ENCODE data around the gene ERCC6L2. TPM values are rescaled to one million over a fixed set of nuclear protein-coding genes. Genes with fewer than 3 reads are reported as not detected.

Gene ERCC6L2, protein sequence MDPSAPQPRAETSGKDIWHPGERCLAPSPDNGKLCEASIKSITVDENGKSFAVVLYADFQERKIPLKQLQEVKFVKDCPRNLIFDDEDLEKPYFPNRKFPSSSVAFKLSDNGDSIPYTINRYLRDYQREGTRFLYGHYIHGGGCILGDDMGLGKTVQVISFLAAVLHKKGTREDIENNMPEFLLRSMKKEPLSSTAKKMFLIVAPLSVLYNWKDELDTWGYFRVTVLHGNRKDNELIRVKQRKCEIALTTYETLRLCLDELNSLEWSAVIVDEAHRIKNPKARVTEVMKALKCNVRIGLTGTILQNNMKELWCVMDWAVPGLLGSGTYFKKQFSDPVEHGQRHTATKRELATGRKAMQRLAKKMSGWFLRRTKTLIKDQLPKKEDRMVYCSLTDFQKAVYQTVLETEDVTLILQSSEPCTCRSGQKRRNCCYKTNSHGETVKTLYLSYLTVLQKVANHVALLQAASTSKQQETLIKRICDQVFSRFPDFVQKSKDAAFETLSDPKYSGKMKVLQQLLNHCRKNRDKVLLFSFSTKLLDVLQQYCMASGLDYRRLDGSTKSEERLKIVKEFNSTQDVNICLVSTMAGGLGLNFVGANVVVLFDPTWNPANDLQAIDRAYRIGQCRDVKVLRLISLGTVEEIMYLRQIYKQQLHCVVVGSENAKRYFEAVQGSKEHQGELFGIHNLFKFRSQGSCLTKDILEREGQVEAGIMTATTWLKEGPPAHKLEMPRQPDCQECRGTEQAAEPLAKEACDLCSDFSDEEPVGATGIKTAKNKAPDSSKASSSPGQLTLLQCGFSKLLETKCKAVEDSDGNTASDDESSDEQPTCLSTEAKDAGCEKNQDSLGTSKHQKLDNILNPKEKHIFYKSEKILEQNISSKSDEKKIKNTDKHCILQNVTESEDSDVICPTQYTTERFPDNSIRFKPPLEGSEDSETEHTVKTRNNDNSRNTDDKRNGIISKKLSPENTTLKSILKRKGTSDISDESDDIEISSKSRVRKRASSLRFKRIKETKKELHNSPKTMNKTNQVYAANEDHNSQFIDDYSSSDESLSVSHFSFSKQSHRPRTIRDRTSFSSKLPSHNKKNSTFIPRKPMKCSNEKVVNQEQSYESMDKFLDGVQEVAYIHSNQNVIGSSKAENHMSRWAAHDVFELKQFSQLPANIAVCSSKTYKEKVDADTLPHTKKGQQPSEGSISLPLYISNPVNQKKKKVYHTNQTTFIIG (N-terminal part only)
- 27.2 and 30.0 TPM in 2 replicates for total RNA-seq (2014; rRNA removed; shearing (Covaris generic))

- peak; percentile 98 for DNase-seq (ENCODE audit: low spot score)
Observed at GRCh38 chr9:95875305-95876137, at the start of gene ERCC6L2. TSS of gene ERCC6L2 (plus strand) at chr9:95875691. CDS start at chr9:95876039, 348 bp downstream.

GRCh38 chr9:95826183-95826838, 49.2 kb upstream of the ERCC6L2 start:
- no peak for DNase-seq (ENCODE audit: low spot score)

DNA sequence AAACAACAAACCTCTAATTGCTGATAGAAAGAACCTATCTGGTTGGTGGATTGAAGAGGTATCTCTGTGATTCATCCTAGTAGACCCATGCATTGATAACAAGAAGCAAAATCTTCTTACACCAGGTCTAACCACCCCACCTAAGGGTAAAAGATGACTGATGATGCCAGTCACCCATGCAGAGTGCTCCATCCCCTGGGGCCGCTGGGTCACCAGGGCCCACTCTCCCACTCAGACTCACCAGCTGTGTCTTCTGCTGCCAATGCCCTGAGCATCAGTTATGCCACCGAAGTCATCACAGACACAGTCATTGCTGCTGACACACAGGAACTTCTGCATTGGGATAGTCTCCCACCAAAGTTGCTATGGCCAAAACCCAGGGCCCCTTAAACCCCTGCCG, 44.7 kb upstream of the ERCC6L2 start:
- DNase-seq (ENCODE audit: low spot score): no peak

GRCh38 chr9:95831810-95832209, 43.7 kb upstream of the ERCC6L2 start:
- DNase-seq (ENCODE audit: low spot score): no peak

GRCh38 chr9:95833546-95834178, 41.8 kb upstream of the ERCC6L2 start:
- DNase-seq (ENCODE audit: low spot score): no peak

- no peak for DNase-seq (ENCODE audit: low spot score)
Observed at GRCh38 chr9:95834281-95834907, 41.1 kb upstream of the ERCC6L2 start.

- no peak for DNase-seq (ENCODE audit: low spot score)
Observed at GRCh38 chr9:95835393-95835792, 40.1 kb upstream of the ERCC6L2 start.

DNA sequence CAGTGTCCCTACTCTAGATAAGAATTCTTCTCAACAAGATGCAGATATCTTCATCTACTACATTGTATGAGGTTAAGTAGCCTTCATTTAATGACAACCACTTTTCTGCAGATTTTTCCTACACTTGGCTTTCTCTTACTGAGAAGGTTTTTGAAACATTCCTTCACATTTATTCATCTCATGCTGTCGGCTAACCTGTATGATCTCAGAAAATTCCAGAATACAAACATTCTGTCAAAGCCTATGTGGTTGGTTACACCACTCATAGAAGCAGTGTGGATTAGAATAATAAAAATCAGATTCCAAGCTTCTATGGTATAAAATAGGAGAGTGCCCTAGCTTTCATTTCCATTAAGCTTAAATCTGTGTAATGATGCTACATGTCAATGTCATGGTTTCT, 39.4 kb upstream of the ERCC6L2 start:
- DNase-seq (ENCODE audit: low spot score): no peak

DNA sequence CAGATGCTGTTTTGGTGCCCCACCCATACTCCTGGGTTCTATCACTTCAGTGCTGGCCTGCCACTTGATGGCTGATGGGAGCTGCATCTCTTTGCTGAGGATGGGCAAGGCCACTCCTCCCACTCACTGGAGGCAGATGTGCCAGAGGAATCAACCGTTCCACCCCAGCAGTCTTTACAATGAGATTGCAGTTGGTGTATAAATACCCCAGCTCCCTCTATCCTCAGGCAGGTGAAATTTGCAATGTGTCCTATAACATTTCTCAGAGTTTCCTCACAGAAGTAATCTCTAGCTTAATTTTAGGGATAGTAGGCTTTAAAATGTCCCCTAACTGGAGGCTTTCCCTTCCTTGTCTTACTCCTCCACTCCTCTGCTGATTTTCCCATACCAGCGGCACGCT, 36.5 kb upstream of the ERCC6L2 start:
- DNase-seq (ENCODE audit: low spot score): no peak

DNA sequence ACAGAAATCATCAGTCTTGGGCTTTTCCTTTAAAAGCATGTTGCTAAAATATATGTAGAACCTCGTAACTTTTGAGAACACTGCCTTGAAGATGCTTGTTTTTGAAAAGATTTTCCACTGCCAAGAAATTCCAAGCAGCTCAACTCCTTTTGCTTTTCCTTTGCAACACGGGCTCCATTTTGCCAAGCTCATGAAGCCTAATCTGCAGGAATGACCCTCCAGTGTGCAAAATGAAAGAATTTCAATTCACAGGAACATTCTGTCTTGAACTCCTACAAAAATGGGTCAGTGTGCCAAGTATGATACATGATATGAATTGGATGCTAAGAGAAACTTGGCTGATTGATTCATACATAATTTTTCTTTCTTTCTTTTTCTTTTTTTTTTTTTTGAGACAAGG, 35.4 kb upstream of the ERCC6L2 start:
- DNase-seq (ENCODE audit: low spot score): no peak

DNA sequence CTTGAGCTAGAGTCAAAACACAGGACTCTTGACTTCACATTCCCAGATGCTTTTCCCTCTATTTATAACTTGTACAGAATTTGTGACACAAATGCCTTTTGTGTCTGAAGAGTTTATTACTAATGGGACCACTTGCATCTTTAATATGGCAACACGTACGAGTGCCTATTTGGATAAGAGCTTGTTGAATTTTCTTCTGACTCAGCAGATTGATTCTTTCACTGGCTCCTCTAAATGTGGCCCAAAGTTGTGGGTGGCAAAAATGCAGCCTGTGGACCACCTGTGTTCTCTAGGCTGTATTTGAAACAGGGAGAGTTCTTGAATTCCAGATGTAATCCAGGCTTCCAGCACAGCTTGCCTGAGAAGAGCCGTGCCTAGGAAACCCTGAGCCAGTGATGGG, 34.1 kb upstream of the ERCC6L2 start:
- no peak for DNase-seq (ENCODE audit: low spot score)

- no peak for DNase-seq (ENCODE audit: low spot score)
Observed at GRCh38 chr9:95845751-95846150, 29.7 kb upstream of the ERCC6L2 start.

- no peak for DNase-seq (ENCODE audit: low spot score)
Observed at GRCh38 chr9:95848764-95849163, 26.7 kb upstream of the ERCC6L2 start.

GRCh38 chr9:95852059-95853032, 23.1 kb upstream of the ERCC6L2 start:
- no peak for DNase-seq (ENCODE audit: low spot score)

- no peak for DNase-seq (ENCODE audit: low spot score)
Observed at GRCh38 chr9:95854386-95855020, 21.0 kb upstream of the ERCC6L2 start.

GRCh38 chr9:95855961-95856360, 19.5 kb upstream of the ERCC6L2 start:
- no peak for DNase-seq (ENCODE audit: low spot score)

DNA sequence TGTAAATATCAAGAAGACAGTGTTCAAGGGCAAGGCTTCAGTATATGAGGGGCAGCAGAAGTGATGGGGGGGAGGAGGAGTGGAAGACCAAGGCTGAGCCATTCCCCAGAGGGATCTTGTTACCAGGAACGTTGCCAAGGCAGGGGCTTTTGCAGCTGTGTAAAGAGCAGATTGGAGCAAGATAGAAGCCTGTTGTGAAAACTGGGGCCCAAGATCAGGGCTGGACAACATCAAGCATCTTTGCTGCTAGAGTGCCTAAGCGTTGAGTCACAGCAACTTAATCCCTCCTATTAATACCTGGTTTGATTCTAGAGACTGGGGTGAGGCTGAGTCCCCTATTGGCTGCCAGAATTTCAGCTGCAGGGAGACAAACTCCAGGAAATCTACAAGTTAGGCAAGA, 18.4 kb upstream of the ERCC6L2 start:
- peak; percentile 30 for DNase-seq (ENCODE audit: low spot score)

GRCh38 chr9:95857896-95858295, 17.6 kb upstream of the ERCC6L2 start:
- no peak for DNase-seq (ENCODE audit: low spot score)
